Endothelial cell of umbilical vein (primary cell): ENCODE measurements around the gene GSTCD. TPM values are rescaled to one million over a fixed set of nuclear protein-coding genes. Genes with fewer than 3 reads are reported as not detected.

Source experiments
- BruUV-seq: library from RNA; stranded (reverse); fragments of 400-500 nt; replicated peaks from 2 replicates; lab custom pipeline; 2021; lab: Mats Ljungman, UMichigan
- CTCF ChIA-PET: fragments of 300-600, 350-600 bp; sonication (Branson Sonifier 250); formaldehyde crosslinking; loops from one replicate; lab custom pipeline; 2021; ENCODE audit warnings: antibody characterized with exemption, inconsistent platforms; lab: Charles Lee
- POLR2A ChIA-PET: fragments of 300-600, 350-600 bp; sonication (Branson Sonifier 250); formaldehyde crosslinking; loops from one replicate; lab custom pipeline; 2021; ENCODE audit warnings: antibody characterized with exemption, inconsistent platforms; lab: Charles Lee
- DNase-seq: peaks from one replicate; pipeline ENCODE4 v3.0.0-alpha.2; 2011; ENCODE audit warnings: low read depth, low spot score
- FAIRE-seq: peaks from 2 replicates; lab custom pipeline; 2011; peaks lifted over from hg19 to GRCh38; lab: Jason Lieb, UNC
- H2AFZ ChIP-seq: 2 replicates; pipeline ENCODE4 v1.6.0; 2012; ENCODE audit warnings: low read depth, low read length, control low read depth, inconsistent platforms
- H3K27ac ChIP-seq: 2 replicates; pipeline ENCODE4 v1.5.1; 2011; ENCODE audit warnings: low read depth, mild to moderate bottlenecking, control low read depth, low read length, moderate library complexity; ENCODE audit not compliant: insufficient read depth
- H3K27me3 ChIP-seq, 2 experiments: 2 replicates each; pipeline versions ENCODE4 v1.6.0 to v1.6.1; 2011; ENCODE audit warnings: low read length in 2 of 2, mixed read lengths in 1 of 2; ENCODE audit not compliant: control insufficient read depth in 2 of 2, insufficient read depth in 2 of 2
- H3K36me3 ChIP-seq, 2 experiments: 2 replicates in 1 of 2; 3 replicates in 1 of 2; pipeline ENCODE4 v1.5.1; 2011; ENCODE audit warnings: low read length in 2 of 2, mild to moderate bottlenecking in 1 of 2, moderate library complexity in 1 of 2; ENCODE audit not compliant: control insufficient read depth in 2 of 2, insufficient read depth in 2 of 2; ENCODE audit errors: extremely low read depth in 1 of 2
- H3K4me1 ChIP-seq: 3 replicates; pipeline ENCODE4 v1.5.1; 2011; ENCODE audit warnings: mild to moderate bottlenecking, low read length; ENCODE audit not compliant: control insufficient read depth, insufficient read depth; ENCODE audit errors: extremely low read depth
- H3K4me2 ChIP-seq: 2 replicates; pipeline ENCODE4 v1.6.1; 2011; ENCODE audit warnings: low read length, control low read depth, mixed read lengths; ENCODE audit not compliant: insufficient read depth
- H3K4me3 ChIP-seq, 3 experiments: fragments of 200-600 bp in 1 of 3; sonication (generic), shearing (Covaris generic) in 1 of 3; replicated peaks in 1 of 3; 2 replicates each; pipeline ENCODE4 v1.5.1; 2011 to 2016; ENCODE audit warnings: control low read depth in 3 of 3, low read length in 3 of 3, mild to moderate bottlenecking in 2 of 3, inconsistent platforms in 1 of 3, low read depth in 1 of 3, moderate library complexity in 1 of 3; ENCODE audit not compliant: insufficient read depth in 1 of 3
- H3K79me2 ChIP-seq: 2 replicates; pipeline ENCODE4 v1.6.0; 2012; ENCODE audit warnings: low read length, inconsistent platforms; ENCODE audit not compliant: control insufficient read depth, insufficient read depth
- H3K9ac ChIP-seq: replicated peaks from 2 replicates; pipeline ENCODE3; 2011; ENCODE audit warnings: low read length, control low read depth; ENCODE audit not compliant: insufficient read depth; ENCODE audit errors: extremely low read depth
- H3K9me1 ChIP-seq: replicated peaks from 3 replicates; pipeline ENCODE4 v1.6.0; 2011; ENCODE audit warnings: mild to moderate bottlenecking, low read length; ENCODE audit not compliant: control insufficient read depth, insufficient read depth; ENCODE audit errors: extremely low read depth
- H3K9me3 ChIP-seq: replicated peaks from 2 replicates; pipeline ENCODE4 v1.5.1; 2012; ENCODE audit warnings: low read length, inconsistent platforms; ENCODE audit not compliant: control insufficient read depth, insufficient read depth
- H4K20me1 ChIP-seq: replicated peaks from 2 replicates; pipeline ENCODE3; 2011; ENCODE audit warnings: mild to moderate bottlenecking, low read length; ENCODE audit not compliant: control insufficient read depth, insufficient read depth; ENCODE audit errors: extremely low read depth
- EZH2 ChIP-seq: IDR thresholded peaks from 2 replicates; pipeline ENCODE4 v1.6.1; 2012; ENCODE audit warnings: borderline replicate concordance, low read depth, mild to moderate bottlenecking, moderate library complexity, low read length, inconsistent platforms; ENCODE audit not compliant: severe bottlenecking
- FOS ChIP-seq: IDR thresholded peaks from 2 replicates; pipeline ENCODE4 v1.6.1; 2011; ENCODE audit warnings: mild to moderate bottlenecking, low read length, moderate library complexity, borderline replicate concordance; ENCODE audit not compliant: insufficient read depth
- GATA2 ChIP-seq: IDR thresholded peaks from 2 replicates; pipeline ENCODE4 v1.7.0; 2011; ENCODE audit warnings: low read depth, mild to moderate bottlenecking, moderate library complexity, mixed read lengths, low read length; ENCODE audit not compliant: insufficient read length, insufficient read depth
- JUN ChIP-seq: IDR thresholded peaks from 2 replicates; pipeline ENCODE4 v1.6.1; 2011; ENCODE audit warnings: borderline replicate concordance, low read depth; ENCODE audit not compliant: insufficient read length, insufficient read depth
- MYC ChIP-seq: IDR thresholded peaks from one replicate; pipeline ENCODE4 v1.6.1; 2011; ENCODE audit warnings: mild to moderate bottlenecking, low read depth, low read length
- POLR2A ChIP-seq: IDR thresholded peaks from 2 replicates; pipeline ENCODE4 v1.6.1; 2012; ENCODE audit warnings: low read depth, mild to moderate bottlenecking, control low read depth, low read length
- POLR2AphosphoS5 ChIP-seq: IDR thresholded peaks from 2 replicates; pipeline ENCODE4 v1.6.1; 2012; ENCODE audit warnings: low read depth, mild to moderate bottlenecking, control low read depth, low read length, moderate library complexity; ENCODE audit not compliant: insufficient read depth
- dilution Hi-C: fragments of 300-500 bp; cut with MboI; formaldehyde crosslinking; loops from one replicate; pipeline ENCODE4 v1.15.0; 2019; ENCODE audit warnings: low sequenced_read_pairs; ENCODE audit not compliant: extremely low pct_ligation_motif_present
- intact Hi-C: fragments of 100-400 bp; cut with micrococcal nuclease; formaldehyde crosslinking; loops from one replicate; pipeline ENCODE4 v1.10.0; 2022
- polyA plus RNA-seq, 4 experiments: library from polyadenylated mRNA; depleted of rRNA in 3 of 4; stranded (reverse) in 3 of 4; unstranded in 1 of 4; fragments of >200 nt; gene quantifications; 2 replicates each; pipeline versions ENCODE4 v1.2.1 to v1.2.3, GENCODE V29; 2011 to 2012; ENCODE audit warnings: missing spikeins in 1 of 4
- total RNA-seq: library from RNA; stranded (reverse); gene quantifications from 2 replicates; pipeline ENCODE4 v1.2.3, GENCODE V29; 2021
- TF ChIP-seq, protein P1 (sequence below), 2 donors: IDR thresholded peaks; 1 replicate in 1 of 2; 2 replicates in 1 of 2; pipeline ENCODE4 v1.5.1; 2011; ENCODE audit warnings: low read length in 2 of 2, mild to moderate bottlenecking in 2 of 2, moderate library complexity in 2 of 2, control low read depth in 1 of 2, inconsistent platforms in 1 of 2, low read depth in 1 of 2; ENCODE audit not compliant: insufficient read depth in 1 of 2; ENCODE audit errors: extremely low read depth in 1 of 2
- TF ChIP-seq, protein P2 (sequence below): IDR thresholded peaks from 2 replicates; pipeline ENCODE4 v1.6.1; 2011; ENCODE audit not compliant: insufficient read depth, insufficient read length

GSTCD gene
- total and polyA plus RNA-seq, 2 donors (not counting 3 experiments of a cell fraction or from before 2014, with no cell fraction given): 3.3 to 11.3 TPM

DNA sequence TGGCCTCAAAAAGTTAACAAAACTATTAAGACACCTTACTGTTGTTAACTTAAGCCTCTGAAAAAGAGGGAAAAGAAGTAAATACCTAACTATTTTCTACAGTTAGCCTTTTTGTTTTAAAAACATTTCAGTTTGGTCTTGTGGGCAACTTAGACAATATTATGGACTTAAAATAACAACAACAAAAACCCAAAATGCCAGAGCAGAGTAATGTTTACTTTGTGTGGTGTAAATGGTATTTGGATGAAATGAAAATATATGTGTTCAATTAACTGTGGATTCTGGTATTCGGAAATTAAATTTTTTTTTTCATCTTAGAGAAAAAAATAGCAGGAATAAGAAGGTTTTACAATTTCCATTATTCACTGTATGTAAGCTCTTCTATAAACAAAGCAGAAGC lies 107.1 kb downstream of the GSTCD start:
- no peak for DNase-seq
- intact Hi-C loops: no loop called here
- Histone ChIP-seq H4K20me1 (no peaks in the 10 kb centered on the region), H3K9me3 (no peaks in the 10 kb centered on the region), H3K4me3 (no peak overlapping the region), H3K4me1 (no peaks in the 10 kb centered on the region), H3K4me2 (no peak overlapping the region), H3K27ac (no peak overlapping the region), H3K9me1 (no peaks in the 10 kb centered on the region), H3K27me3 (no peaks in the 10 kb centered on the region), H3K36me3 (no peaks in the 10 kb centered on the region), H3K79me2 (no peaks in the 10 kb centered on the region), H2AFZ (no peak overlapping the region), H3K9ac (no peak overlapping the region)
- ChIA-PET CTCF (interaction anchor here (1.5 kb wide), 1 partner anchor 10 kb away, joined by 3 read pairs; no protein-coding TSS in a partner anchor), POLR2A (no interaction called here)
- TF ChIP-seq, protein P1, sequence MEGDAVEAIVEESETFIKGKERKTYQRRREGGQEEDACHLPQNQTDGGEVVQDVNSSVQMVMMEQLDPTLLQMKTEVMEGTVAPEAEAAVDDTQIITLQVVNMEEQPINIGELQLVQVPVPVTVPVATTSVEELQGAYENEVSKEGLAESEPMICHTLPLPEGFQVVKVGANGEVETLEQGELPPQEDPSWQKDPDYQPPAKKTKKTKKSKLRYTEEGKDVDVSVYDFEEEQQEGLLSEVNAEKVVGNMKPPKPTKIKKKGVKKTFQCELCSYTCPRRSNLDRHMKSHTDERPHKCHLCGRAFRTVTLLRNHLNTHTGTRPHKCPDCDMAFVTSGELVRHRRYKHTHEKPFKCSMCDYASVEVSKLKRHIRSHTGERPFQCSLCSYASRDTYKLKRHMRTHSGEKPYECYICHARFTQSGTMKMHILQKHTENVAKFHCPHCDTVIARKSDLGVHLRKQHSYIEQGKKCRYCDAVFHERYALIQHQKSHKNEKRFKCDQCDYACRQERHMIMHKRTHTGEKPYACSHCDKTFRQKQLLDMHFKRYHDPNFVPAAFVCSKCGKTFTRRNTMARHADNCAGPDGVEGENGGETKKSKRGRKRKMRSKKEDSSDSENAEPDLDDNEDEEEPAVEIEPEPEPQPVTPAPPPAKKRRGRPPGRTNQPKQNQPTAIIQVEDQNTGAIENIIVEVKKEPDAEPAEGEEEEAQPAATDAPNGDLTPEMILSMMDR (IDR thresholded peaks at IDR 0.05; ENCODE audit: extremely low read depth in 1 of 2, insufficient read depth in 1 of 2, low read depth in 1 of 2, low read length in 2 of 2): no peak
- no peak for TF ChIP-seq MYC
- no peak for TF ChIP-seq POLR2AphosphoS5
- TF ChIP-seq JUN: no peak
- no peak for TF ChIP-seq POLR2A
- no peak for TF ChIP-seq GATA2
- no peak for TF ChIP-seq FOS
- TF ChIP-seq EZH2: no peak
- TF ChIP-seq, protein P2, sequence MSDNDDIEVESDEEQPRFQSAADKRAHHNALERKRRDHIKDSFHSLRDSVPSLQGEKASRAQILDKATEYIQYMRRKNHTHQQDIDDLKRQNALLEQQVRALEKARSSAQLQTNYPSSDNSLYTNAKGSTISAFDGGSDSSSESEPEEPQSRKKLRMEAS: no peak
- no peak for FAIRE-seq
- BruUV-seq: no TSS peak
- dilution Hi-C loops: no loop called here
